Measurements from ENCODE around the gene TVP23B. TPM values are rescaled to one million over a fixed set of nuclear protein-coding genes. Genes with fewer than 3 reads are reported as not detected.
"Not testable (repeated sequence)": the region's sequence is repeated elsewhere in the genome, so short reads cannot be mapped to it uniquely, and the experiment has no call there.

The TVP23B gene
- total RNA-seq, 4 donors from 2014 or later, result 23.3 to 31.3 (median 27.2) TPM

- H3K4me1 ChIP-seq; DNase-seq (ENCODE audit: extremely low spot score); H3K27ac ChIP-seq (replicated peaks in 1 of 4); intact Hi-C loops (cut with DNase I); H3K27me3 ChIP-seq; H3K4me3 ChIP-seq; H3K9me3 ChIP-seq; H3K36me3 ChIP-seq: not testable (repeated sequence)
- no CpG with 5 or more reads among the region's 4 CpGs for WGBS
Measured at GRCh38 chr17:18755969-18756368, 25.0 kb upstream of the TVP23B start.

- WGBS, result 83% methylated on average over 8 of the region's 8 CpGs
- H3K4me1 ChIP-seq; H3K36me3 ChIP-seq; H3K4me3 ChIP-seq; H3K27me3 ChIP-seq; H3K27ac ChIP-seq (replicated peaks in 1 of 4); H3K9me3 ChIP-seq; intact Hi-C loops (cut with DNase I); DNase-seq (ENCODE audit: extremely low spot score): not testable (repeated sequence)
Measured at GRCh38 chr17:18757368-18758044, 23.5 kb upstream of the TVP23B start.

- H3K27ac ChIP-seq (replicated peaks in 1 of 4); H3K9me3 ChIP-seq; intact Hi-C loops (cut with DNase I); H3K27me3 ChIP-seq; H3K4me1 ChIP-seq; H3K36me3 ChIP-seq; DNase-seq (ENCODE audit: extremely low spot score); H3K4me3 ChIP-seq: not testable (repeated sequence)
- WGBS, result no CpG with 5 or more reads among the region's 6 CpGs
Measured at GRCh38 chr17:18758344-18758743, 22.6 kb upstream of the TVP23B start.

- WGBS, result 94% methylated on average over 2 of the region's 6 CpGs
- H3K36me3 ChIP-seq; H3K27ac ChIP-seq (replicated peaks in 1 of 4); H3K9me3 ChIP-seq; DNase-seq (ENCODE audit: extremely low spot score); H3K4me3 ChIP-seq; H3K27me3 ChIP-seq; intact Hi-C loops (cut with DNase I); H3K4me1 ChIP-seq: not testable (repeated sequence)
Measured at GRCh38 chr17:18760221-18760620, 20.8 kb upstream of the TVP23B start.

GRCh38 chr17:18770572-18770971, 10.4 kb upstream of the TVP23B start:
- H3K9me3 ChIP-seq, result not testable (repeated sequence)
- 75% methylated on average over 1 of the region's 4 CpGs for WGBS

GRCh38 chr17:18771066-18771465, 9.9 kb upstream of the TVP23B start:
- H3K27ac ChIP-seq (replicated peaks in 1 of 4); H3K9me3 ChIP-seq; intact Hi-C loops (cut with DNase I); H3K36me3 ChIP-seq; H3K4me3 ChIP-seq; H3K27me3 ChIP-seq; DNase-seq (ENCODE audit: extremely low spot score); H3K4me1 ChIP-seq: not testable (repeated sequence)
- WGBS, result 42% methylated on average over 4 of the region's 4 CpGs

More at GRCh38 chr17:18770572-18770971, 10.4 kb upstream of the TVP23B start:
- H3K36me3 ChIP-seq; H3K27me3 ChIP-seq; H3K4me3 ChIP-seq; DNase-seq (ENCODE audit: extremely low spot score); intact Hi-C loops (cut with DNase I); H3K4me1 ChIP-seq; H3K27ac ChIP-seq (replicated peaks in 1 of 4): not testable (repeated sequence)

GRCh38 chr17:18772471-18772870, 8.5 kb upstream of the TVP23B start:
- Histone ChIP-seq H3K27ac (replicated peaks in 1 of 4) (no peak overlapping the region), H3K9me3 (no peaks in the 10 kb centered on the region), H3K27me3 (no peaks in the 10 kb centered on the region), H3K4me3 (no peak overlapping the region), H3K36me3 (no peaks in the 10 kb centered on the region), H3K4me1 (no peaks in the 10 kb centered on the region)
- 75% methylated on average over 7 of the region's 7 CpGs for WGBS
- TF ChIP-seq CTCF (IDR thresholded peaks at IDR 0.05), result no peak
- no peak for TF ChIP-seq POLR2A (IDR thresholded peaks at IDR 0.05; ENCODE audit: low read depth)
- TF ChIP-seq EP300 (IDR thresholded peaks at IDR 0.05), result no peak
- TF ChIP-seq POLR2AphosphoS5 (IDR thresholded peaks at IDR 0.05), result no peak
- DNase-seq (ENCODE audit: extremely low spot score), result no peak
- intact Hi-C loops (cut with DNase I), result no loop called here

- WGBS, result no CpG with 5 or more reads among the region's 5 CpGs
- H3K36me3 ChIP-seq; H3K27me3 ChIP-seq; DNase-seq (ENCODE audit: extremely low spot score); intact Hi-C loops (cut with DNase I); H3K9me3 ChIP-seq: not testable (repeated sequence)
- Histone ChIP-seq H3K4me3 (peak overlapping the region; percentile 59 to 75 (median 65)), H3K4me1 (peaks cover 0 to 29% (median 15%) of the 10 kb centered on the region in 4 donors), H3K27ac (replicated peaks in 1 of 4) (peak overlapping the region; percentile 83 to 86 (median 84))
Measured at GRCh38 chr17:18781805-18782204, 822 bp downstream of the TVP23B start.

- intact Hi-C loops (cut with DNase I); H3K4me3 ChIP-seq; DNase-seq (ENCODE audit: extremely low spot score); H3K27me3 ChIP-seq; H3K36me3 ChIP-seq; H3K27ac ChIP-seq (replicated peaks in 1 of 4); H3K9me3 ChIP-seq: not testable (repeated sequence)
- peaks cover 0 to 23% (median 10%) of the 10 kb centered on the region in 4 donors for H3K4me1 ChIP-seq
- WGBS, result 89% methylated on average over 1 of the region's 1 CpG
Measured at GRCh38 chr17:18785933-18786332, 5.0 kb downstream of the TVP23B start.

GRCh38 chr17:18786890-18787289, 5.9 kb downstream of the TVP23B start:
- WGBS, result 83% methylated on average over 4 of the region's 5 CpGs
- DNase-seq (ENCODE audit: extremely low spot score); H3K4me3 ChIP-seq; H3K9me3 ChIP-seq; H3K36me3 ChIP-seq; H3K27ac ChIP-seq (replicated peaks in 1 of 4); intact Hi-C loops (cut with DNase I); H3K27me3 ChIP-seq: not testable (repeated sequence)
- H3K4me1 ChIP-seq, result peaks cover 0 to 23% (median 10%) of the 10 kb centered on the region in 4 donors

GRCh38 chr17:18791402-18791801, 10.4 kb downstream of the TVP23B start:
- H3K4me3 ChIP-seq; H3K9me3 ChIP-seq; intact Hi-C loops (cut with DNase I); H3K27me3 ChIP-seq; DNase-seq (ENCODE audit: extremely low spot score); H3K27ac ChIP-seq (replicated peaks in 1 of 4): not testable (repeated sequence)
- Histone ChIP-seq H3K36me3 (peaks cover 0 to 33% (median 2%) of the 10 kb centered on the region in 4 donors), H3K4me1 (peaks cover 0 to 12% (median 0%) of the 10 kb centered on the region in 4 donors)
- WGBS, result 36% methylated on average over 1 of the region's 1 CpG

- DNase-seq (ENCODE audit: extremely low spot score); H3K4me3 ChIP-seq; H3K9me3 ChIP-seq; intact Hi-C loops (cut with DNase I); H3K27ac ChIP-seq (replicated peaks in 1 of 4); H3K27me3 ChIP-seq: not testable (repeated sequence)
- Histone ChIP-seq H3K4me1 (peaks cover 0 to 12% (median 0%) of the 10 kb centered on the region in 4 donors), H3K36me3 (peaks cover 0 to 42% (median 21%) of the 10 kb centered on the region in 4 donors)
- WGBS, result 69% methylated on average over 4 of the region's 4 CpGs
Measured at GRCh38 chr17:18794841-18795240, 13.9 kb downstream of the TVP23B start.
